ENCODE results near the gene MACROD2.

The MACROD2 gene

GRCh38 chr20:14890713-14891112, 895.4 kb downstream of the MACROD2 start (continued):
- TF ChIP-seq ZSCAN18 (tag by site-specific recombination; IDR thresholded peaks at IDR 0.05) (no peak), GLI4 (tag by site-specific recombination; IDR thresholded peaks at IDR 0.05) (no peak)

GRCh38 chr20:14892782-14893181, 897.5 kb downstream of the MACROD2 start:
- no peaks in the 10 kb centered on the region for H3K9me3 ChIP-seq (ENCODE audit: control insufficient read depth, insufficient read depth, low read depth, low read length)
- H3K36me3 ChIP-seq (ENCODE audit: control insufficient read depth in 2 of 2, insufficient read depth in 1 of 2, low read length in 2 of 2): no peaks in the 10 kb centered on the region
- POLR2A ChIA-PET: no interaction called here
- no peaks in the 10 kb centered on the region for H3K4me1 ChIP-seq (ENCODE audit: control insufficient read depth, insufficient read depth, low read length)
- H3K27ac ChIP-seq (ENCODE audit: extremely low read depth, low read depth, low read length): no peak overlapping the region
- no peak overlapping the region for H3K4me3 ChIP-seq (ENCODE audit: low read depth, low read length)
- CTCF ChIA-PET: no interaction called here
- TF ChIP-seq ZNF518A (tag by site-specific recombination; conservative IDR thresholded peaks at IDR 0.05; ENCODE audit: low read depth) (no peak), ZNF488 (tag by site-specific recombination; IDR thresholded peaks at IDR 0.05) (no peak), ZNF366 (tag by site-specific recombination; conservative IDR thresholded peaks at IDR 0.05) (no peak), ZNF394 (tag by site-specific recombination; IDR thresholded peaks at IDR 0.05; ENCODE audit: borderline replicate concordance) (no peak), GLI2 (tag by site-specific recombination; IDR thresholded peaks at IDR 0.05; ENCODE audit: borderline replicate concordance, low read depth) (no peak), ZNF677 (tag by site-specific recombination; IDR thresholded peaks at IDR 0.05) (no peak), SP2 (tag by site-specific recombination; IDR thresholded peaks at IDR 0.05) (no peak), ZNF843 (tag by site-specific recombination; IDR thresholded peaks at IDR 0.05) (no peak), ZNF302 (tag by site-specific recombination; IDR thresholded peaks at IDR 0.05; ENCODE audit: low read depth) (no peak), KLF8 (tag by site-specific recombination; IDR thresholded peaks at IDR 0.05) (no peak)

- ChIA-PET POLR2A (no interaction called here), CTCF (no interaction called here)
- Histone ChIP-seq H3K4me1 (ENCODE audit: control insufficient read depth, insufficient read depth, low read length) (no peaks in the 10 kb centered on the region), H3K4me3 (ENCODE audit: low read depth, low read length) (no peak overlapping the region), H3K27ac (ENCODE audit: extremely low read depth, low read depth, low read length) (no peak overlapping the region), H3K36me3 (ENCODE audit: control insufficient read depth in 2 of 2, insufficient read depth in 1 of 2, low read length in 2 of 2) (no peaks in the 10 kb centered on the region), H3K9me3 (ENCODE audit: control insufficient read depth, insufficient read depth, low read depth, low read length) (no peaks in the 10 kb centered on the region)
- TF ChIP-seq SP3 (tag by site-specific recombination; IDR thresholded peaks at IDR 0.05) (no peak), ZSCAN16 (tag by site-specific recombination; IDR thresholded peaks at IDR 0.05) (no peak), ZNF768 (tag by site-specific recombination; IDR thresholded peaks at IDR 0.05) (no peak), ZBTB11 (tag by site-specific recombination; conservative IDR thresholded peaks at IDR 0.05; ENCODE audit: low read depth) (no peak)
These were observed 901.3 kb downstream of the MACROD2 start for GRCh38 chr20:14896569-14896968.
